Measurements from ENCODE around the gene GVQW3.

Gene GVQW3

GRCh38 chr11:76362716-76363115 lies 18.4 kb upstream of the GVQW3 start:
- Histone ChIP-seq H3K4me3 (ENCODE audit: low read length) (no peak overlapping the region), H3K9me3 (ENCODE audit: insufficient read depth, low read depth, low read length) (no peaks in the 10 kb centered on the region), H3K36me3 (ENCODE audit: insufficient read depth, low read depth, low read length) (peaks cover 13% of the 10 kb centered on the region; the same call in 1 of the 2 replicates)

GRCh38 chr11:76365038-76365679 lies 16.0 kb upstream of the GVQW3 start:
- Histone ChIP-seq H3K9ac (ENCODE audit: low read depth, low read length) (no peak overlapping the region), H3K27ac (ENCODE audit: low read length) (no peak overlapping the region), H3K4me3 (ENCODE audit: low read length) (no peak overlapping the region), H3K27me3 (ENCODE audit: insufficient read depth, low read length) (no peaks in the 10 kb centered on the region), H3K9me3 (ENCODE audit: insufficient read depth, low read depth, low read length) (no peaks in the 10 kb centered on the region), H3K36me3 (ENCODE audit: insufficient read depth, low read depth, low read length) (peaks cover 10% of the 10 kb centered on the region; the same call in 1 of the 2 replicates), H3K4me1 (ENCODE audit: insufficient read depth, low read length) (no peaks in the 10 kb centered on the region)

More at GRCh38 chr11:76362716-76363115, 18.4 kb upstream of the GVQW3 start:
- Histone ChIP-seq H3K4me1 (ENCODE audit: insufficient read depth, low read length) (no peaks in the 10 kb centered on the region), H3K27ac (ENCODE audit: low read length) (no peak overlapping the region), H3K27me3 (ENCODE audit: insufficient read depth, low read length) (no peaks in the 10 kb centered on the region), H3K9ac (ENCODE audit: low read depth, low read length) (no peak overlapping the region)

DNA sequence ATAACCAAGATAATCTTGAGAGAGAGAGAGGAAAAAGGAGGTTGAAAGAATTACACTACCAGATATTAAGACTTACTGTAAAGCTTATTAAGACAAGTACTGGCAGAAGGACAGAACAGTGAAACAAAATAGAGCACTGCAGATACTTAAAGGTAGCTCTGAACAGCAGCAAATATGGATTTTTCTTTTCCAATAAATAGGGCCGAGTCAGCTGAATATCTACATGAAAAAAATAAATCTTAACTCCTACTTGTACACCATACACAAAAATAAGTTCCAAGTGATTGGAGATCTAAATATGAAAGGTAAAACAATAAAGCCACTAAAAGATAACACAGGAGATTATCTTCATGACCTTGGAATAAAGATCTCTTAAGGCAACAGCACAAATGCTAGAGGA lies 12.6 kb upstream of the GVQW3 start:
- Histone ChIP-seq H3K4me1 (ENCODE audit: insufficient read depth, low read length) (no peaks in the 10 kb centered on the region), H3K27ac (ENCODE audit: low read length) (no peak overlapping the region), H3K4me3 (ENCODE audit: low read length) (no peak overlapping the region), H3K9ac (ENCODE audit: low read depth, low read length) (no peak overlapping the region), H3K27me3 (ENCODE audit: insufficient read depth, low read length) (no peaks in the 10 kb centered on the region), H3K9me3 (ENCODE audit: insufficient read depth, low read depth, low read length) (no peaks in the 10 kb centered on the region), H3K36me3 (ENCODE audit: insufficient read depth, low read depth, low read length) (0 out of 2 replicates have a peak, but pooled peaks cover 6% of the 10 kb centered on the region)

GRCh38 chr11:76369406-76369805 lies 11.7 kb upstream of the GVQW3 start:
- H3K27me3 ChIP-seq (ENCODE audit: insufficient read depth, low read length) = no peaks in the 10 kb centered on the region
- H3K27ac ChIP-seq (ENCODE audit: low read length) = no peak overlapping the region
- no peak overlapping the region for H3K4me3 ChIP-seq (ENCODE audit: low read length)
- H3K4me1 ChIP-seq (ENCODE audit: insufficient read depth, low read length) = no peaks in the 10 kb centered on the region
- H3K36me3 ChIP-seq (ENCODE audit: insufficient read depth, low read depth, low read length) = 0 out of 2 replicates have a peak, but pooled peaks cover 2% of the 10 kb centered on the region
- H3K9ac ChIP-seq (ENCODE audit: low read depth, low read length) = no peak overlapping the region
- no peaks in the 10 kb centered on the region for H3K9me3 ChIP-seq (ENCODE audit: insufficient read depth, low read depth, low read length)

DNA sequence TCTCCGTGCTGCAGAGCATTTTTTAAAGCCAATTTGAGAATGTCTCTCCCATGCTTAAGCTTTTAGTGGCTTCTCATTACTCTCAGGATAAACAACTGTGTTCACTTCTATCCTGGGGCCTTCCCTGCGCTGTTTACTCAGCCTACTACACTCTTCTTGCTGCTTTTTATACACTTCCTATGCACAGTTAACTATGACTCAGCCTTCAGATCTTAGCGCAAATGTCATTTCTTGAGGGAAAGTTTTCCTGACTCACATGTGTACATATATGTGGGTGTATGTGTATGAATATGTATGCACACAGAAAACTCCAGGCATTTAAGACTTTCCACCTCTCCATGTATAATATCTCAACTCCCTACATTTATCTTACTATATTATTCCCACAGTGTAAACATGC lies 10.0 kb upstream of the GVQW3 start:
- Histone ChIP-seq H3K27me3 (ENCODE audit: insufficient read depth, low read length) (no peaks in the 10 kb centered on the region), H3K27ac (ENCODE audit: low read length) (no peak overlapping the region), H3K4me3 (ENCODE audit: low read length) (no peak overlapping the region), H3K36me3 (ENCODE audit: insufficient read depth, low read depth, low read length) (no peaks in the 10 kb centered on the region), H3K9ac (ENCODE audit: low read depth, low read length) (no peak overlapping the region), H3K4me1 (ENCODE audit: insufficient read depth, low read length) (no peaks in the 10 kb centered on the region), H3K9me3 (ENCODE audit: insufficient read depth, low read depth, low read length) (no peaks in the 10 kb centered on the region)

- no peak overlapping the region for H3K27ac ChIP-seq (ENCODE audit: low read length)
Observed at GRCh38 chr11:76376746-76377558, 4.2 kb upstream of the GVQW3 start.

DNA sequence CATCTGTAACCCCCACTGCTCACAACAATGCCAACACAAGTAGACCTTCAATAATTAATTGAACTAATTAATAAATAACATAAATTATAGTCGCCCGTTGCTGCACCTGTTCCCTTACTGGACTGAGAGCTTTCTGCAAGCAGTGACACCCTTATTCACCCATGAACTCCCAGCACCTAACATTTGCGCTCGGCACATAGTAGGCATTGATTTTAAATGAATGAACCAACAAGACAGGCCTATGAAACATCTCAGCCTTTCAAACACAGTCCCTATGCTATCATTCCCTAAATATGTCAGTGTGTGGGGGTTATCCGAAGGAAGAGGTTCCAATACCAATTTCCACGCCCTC lies 1.3 kb upstream of the GVQW3 start:
- Histone ChIP-seq H3K9me3 (ENCODE audit: insufficient read depth, low read depth, low read length) (no peaks in the 10 kb centered on the region), H3K9ac (ENCODE audit: low read depth, low read length) (peak overlapping the region; percentile 65; the same call in 1 of the 2 replicates), H3K4me1 (ENCODE audit: insufficient read depth, low read length) (peaks cover 12% of the 10 kb centered on the region; the same call in 1 of the 2 replicates), H3K4me3 (ENCODE audit: low read length) (peak overlapping the region; percentile 78), H3K36me3 (ENCODE audit: insufficient read depth, low read depth, low read length) (0 out of 2 replicates have a peak, but pooled peaks cover 7% of the 10 kb centered on the region), H3K27me3 (ENCODE audit: insufficient read depth, low read length) (no peaks in the 10 kb centered on the region), H3K27ac (ENCODE audit: low read length) (no peak overlapping the region)

More at GRCh38 chr11:76376746-76377558, 4.2 kb upstream of the GVQW3 start:
- Histone ChIP-seq H3K4me1 (ENCODE audit: insufficient read depth, low read length) (peaks cover 5% of the 10 kb centered on the region; the same call in 1 of the 2 replicates), H3K27me3 (ENCODE audit: insufficient read depth, low read length) (no peaks in the 10 kb centered on the region), H3K4me3 (ENCODE audit: low read length) (no peak overlapping the region), H3K9ac (ENCODE audit: low read depth, low read length) (no peak overlapping the region), H3K9me3 (ENCODE audit: insufficient read depth, low read depth, low read length) (no peaks in the 10 kb centered on the region), H3K36me3 (ENCODE audit: insufficient read depth, low read depth, low read length) (no peaks in the 10 kb centered on the region)

DNA sequence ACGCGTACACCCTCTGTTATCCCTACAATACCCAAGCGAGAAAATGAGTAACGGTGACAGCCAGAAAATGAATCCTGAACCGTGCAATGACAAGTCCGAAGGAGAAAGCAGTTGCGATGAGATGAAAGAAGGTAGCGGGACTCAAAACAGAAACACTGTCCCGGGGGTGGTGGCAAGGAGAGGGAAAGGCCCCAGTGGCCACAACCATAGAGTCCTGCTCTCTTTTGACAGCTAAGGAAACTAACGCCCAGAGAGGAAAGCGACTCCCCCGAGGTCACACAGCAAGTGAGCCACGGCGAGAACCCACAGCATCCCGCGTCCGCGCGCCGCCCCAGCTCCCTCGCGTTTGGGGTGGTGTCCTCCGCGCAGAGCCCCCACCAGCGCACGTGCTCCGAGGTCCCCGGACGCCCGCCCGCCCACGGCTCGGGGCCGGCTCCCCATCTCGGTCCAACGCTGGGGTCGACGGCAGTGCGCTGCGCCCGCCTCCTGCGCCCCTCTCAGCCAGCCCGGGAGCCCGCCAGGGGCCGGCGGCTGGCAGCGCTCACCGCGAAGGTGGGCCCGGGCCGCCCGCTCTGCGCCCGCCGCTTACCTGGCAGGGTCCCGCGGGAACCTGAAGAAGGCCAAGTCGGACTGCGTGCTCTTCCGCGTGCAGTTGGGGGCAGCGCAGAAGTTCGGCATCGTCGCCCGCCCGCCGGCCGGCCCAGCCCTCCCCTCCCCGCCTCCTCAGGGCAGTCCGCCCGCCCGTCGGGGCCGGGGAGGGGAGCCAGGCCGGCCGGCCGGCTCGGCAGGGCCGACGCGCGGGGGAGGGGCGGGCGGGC lies 755 bp upstream of the GVQW3 start:
- Histone ChIP-seq H3K4me1 (ENCODE audit: insufficient read depth, low read length) (peaks cover 12% of the 10 kb centered on the region; the same call in 1 of the 2 replicates), H3K36me3 (ENCODE audit: insufficient read depth, low read depth, low read length) (0 out of 2 replicates have a peak, but pooled peaks cover 9% of the 10 kb centered on the region), H3K4me3 (ENCODE audit: low read length) (peak overlapping the region; percentile 78), H3K9ac (ENCODE audit: low read depth, low read length) (peak overlapping the region; percentile 65; the same call in 1 of the 2 replicates), H3K27me3 (ENCODE audit: insufficient read depth, low read length) (no peaks in the 10 kb centered on the region), H3K27ac (ENCODE audit: low read length) (no peak overlapping the region), H3K9me3 (ENCODE audit: insufficient read depth, low read depth, low read length) (no peaks in the 10 kb centered on the region)

DNA sequence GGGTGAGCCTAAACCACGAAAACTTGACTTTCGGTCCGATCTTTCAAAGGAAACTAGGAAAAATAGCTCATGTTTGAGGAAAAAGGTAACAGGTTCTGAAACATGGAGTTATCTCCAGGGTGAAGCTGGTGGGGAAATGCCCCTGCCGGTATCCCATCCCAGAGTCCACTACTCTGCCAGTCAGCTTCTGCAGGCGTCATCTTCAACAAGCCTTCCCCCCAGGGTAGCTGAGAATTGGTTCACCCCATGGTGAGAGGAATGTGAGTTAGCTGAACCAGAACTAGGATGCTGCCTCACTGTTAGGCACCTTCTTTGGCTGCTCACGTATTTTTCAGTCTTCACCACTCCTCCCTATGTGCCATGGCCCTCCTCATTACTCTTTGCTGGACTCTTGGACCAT lies 1.1 kb downstream of the GVQW3 start:
- Histone ChIP-seq H3K27ac (ENCODE audit: low read length) (no peak overlapping the region), H3K4me3 (ENCODE audit: low read length) (peak overlapping the region; percentile 97), H3K36me3 (ENCODE audit: insufficient read depth, low read depth, low read length) (0 out of 2 replicates have a peak, but pooled peaks cover 9% of the 10 kb centered on the region), H3K4me1 (ENCODE audit: insufficient read depth, low read length) (peaks cover 22% of the 10 kb centered on the region; the same call in 1 of the 2 replicates), H3K9me3 (ENCODE audit: insufficient read depth, low read depth, low read length) (no peaks in the 10 kb centered on the region), H3K27me3 (ENCODE audit: insufficient read depth, low read length) (no peaks in the 10 kb centered on the region), H3K9ac (ENCODE audit: low read depth, low read length) (peak overlapping the region; percentile 81; the same call in 1 of the 2 replicates)

DNA sequence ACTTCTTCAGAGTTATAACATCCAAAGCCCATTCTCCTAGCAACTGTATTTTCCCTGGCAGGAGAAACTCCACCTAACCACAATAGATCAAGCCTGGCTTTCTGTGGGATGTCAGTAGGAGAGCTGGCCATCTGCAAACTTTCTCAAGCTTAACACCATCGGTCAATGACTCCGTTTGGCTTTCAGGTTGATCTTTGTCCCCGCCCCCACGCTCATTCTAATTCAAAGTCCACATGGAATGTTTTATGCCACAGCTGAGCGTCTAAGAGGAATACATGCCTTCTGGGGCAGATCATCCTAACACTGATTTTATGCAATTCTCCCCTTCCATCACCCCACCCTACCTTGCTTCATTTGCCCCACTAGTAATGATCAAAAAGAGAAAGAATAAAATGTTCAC lies 4.8 kb downstream of the GVQW3 start:
- 0 out of 2 replicates have a peak overlapping the region, but pooled peaks have one; percentile 8 for H3K4me3 ChIP-seq (ENCODE audit: low read length)
- H3K36me3 ChIP-seq (ENCODE audit: insufficient read depth, low read depth, low read length) = 0 out of 2 replicates have a peak, but pooled peaks cover 9% of the 10 kb centered on the region
- H3K9me3 ChIP-seq (ENCODE audit: insufficient read depth, low read depth, low read length) = no peaks in the 10 kb centered on the region
- H3K4me1 ChIP-seq (ENCODE audit: insufficient read depth, low read length) = peaks cover 18% of the 10 kb centered on the region; the same call in 1 of the 2 replicates
- H3K27me3 ChIP-seq (ENCODE audit: insufficient read depth, low read length) = no peaks in the 10 kb centered on the region
- H3K9ac ChIP-seq (ENCODE audit: low read depth, low read length) = no peak overlapping the region
- no peak overlapping the region for H3K27ac ChIP-seq (ENCODE audit: low read length)

DNA sequence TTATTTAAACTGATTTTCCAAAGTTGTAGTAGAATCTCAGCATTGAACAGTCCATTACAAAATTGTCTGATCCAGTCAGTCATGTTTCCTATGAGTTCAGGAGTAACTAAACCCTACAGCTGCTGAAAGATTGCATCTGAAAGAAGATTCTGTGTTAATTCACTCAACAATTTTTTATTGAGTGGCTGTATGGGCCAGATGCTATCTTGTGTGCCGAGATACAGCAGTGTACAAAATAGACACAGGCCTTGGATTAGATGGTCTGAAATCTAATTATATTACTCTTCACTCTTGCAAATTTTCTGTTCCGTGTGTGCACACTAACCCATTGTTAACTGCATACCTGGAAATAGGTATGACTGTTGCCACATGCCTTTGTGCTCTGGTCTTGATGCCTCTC lies 7.3 kb downstream of the GVQW3 start:
- Histone ChIP-seq H3K4me3 (ENCODE audit: low read length) (no peak overlapping the region), H3K4me1 (ENCODE audit: insufficient read depth, low read length) (peaks cover 11% of the 10 kb centered on the region; the same call in 1 of the 2 replicates), H3K27ac (ENCODE audit: low read length) (no peak overlapping the region), H3K9ac (ENCODE audit: low read depth, low read length) (no peak overlapping the region), H3K36me3 (ENCODE audit: insufficient read depth, low read depth, low read length) (0 out of 2 replicates have a peak, but pooled peaks cover 9% of the 10 kb centered on the region), H3K9me3 (ENCODE audit: insufficient read depth, low read depth, low read length) (no peaks in the 10 kb centered on the region), H3K27me3 (ENCODE audit: insufficient read depth, low read length) (no peaks in the 10 kb centered on the region)
